Measurements from ENCODE around the gene ENPP6.

GRCh38 chr4:184263910-184264732, 46.4 kb upstream of the ENPP6 start:
- peak; percentile 79 to 93 (median 85) for TF ChIP-seq CTCF (IDR thresholded peaks at IDR 0.05)
- no peak for TF ChIP-seq POLR2A (IDR thresholded peaks at IDR 0.05)

Measured in uterus (tissue), 2 donors.